B cell (primary cell): ENCODE measurements around the gene MGMT.

Experiments used
- CTCF ChIP-seq: fragments of 200-600 bp; IDR thresholded peaks from one replicate; pipeline ENCODE4 v1.8.0; 2022; ENCODE audit warnings: antibody characterized with exemption, mild to moderate bottlenecking
- EZH2 ChIP-seq: IDR thresholded peaks from 2 replicates; pipeline ENCODE4 v1.6.1; 2012; ENCODE audit warnings: borderline replicate concordance, low read depth, mild to moderate bottlenecking, moderate library complexity, low read length; ENCODE audit not compliant: insufficient read depth, poor library complexity, severe bottlenecking

GRCh38 chr10:129670124-129670523 is 203.1 kb downstream of the MGMT start:
- TF ChIP-seq CTCF, result no peak
- TF ChIP-seq EZH2, result no peak
